Hypothalamus (tissue), 51 donors: Measurements from ENCODE around the gene HSF2BP.
"Not testable (repeated sequence)": the region's sequence is repeated elsewhere in the genome, so short reads cannot be mapped to it uniquely, and the experiment has no call there.

ENCODE experiments used
- DNase-seq, 51 donors: peaks; one replicate each; lab custom pipeline; 2025; lab: John Stamatoyannopoulos, UW

HSF2BP gene

DNA sequence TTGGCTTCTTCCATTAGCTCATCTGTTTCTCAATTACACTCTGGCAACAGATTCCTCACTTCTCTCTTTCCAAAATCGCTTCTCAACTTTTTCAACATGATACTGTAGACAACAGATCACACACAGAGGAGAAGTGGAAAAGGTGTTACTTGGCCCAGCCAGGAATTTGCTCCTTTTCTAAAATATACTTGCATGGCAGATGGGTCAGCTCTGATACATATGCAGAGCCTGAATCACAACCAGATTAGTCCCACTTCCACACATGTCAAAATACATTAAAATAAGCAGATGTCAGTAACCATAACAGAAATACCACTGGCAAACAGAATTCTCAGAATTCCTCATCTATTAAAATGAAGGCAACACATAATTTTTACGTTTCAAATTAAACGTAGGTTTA is 89.1 kb downstream of the HSF2BP start:
- DNase-seq = not testable (repeated sequence)

DNA sequence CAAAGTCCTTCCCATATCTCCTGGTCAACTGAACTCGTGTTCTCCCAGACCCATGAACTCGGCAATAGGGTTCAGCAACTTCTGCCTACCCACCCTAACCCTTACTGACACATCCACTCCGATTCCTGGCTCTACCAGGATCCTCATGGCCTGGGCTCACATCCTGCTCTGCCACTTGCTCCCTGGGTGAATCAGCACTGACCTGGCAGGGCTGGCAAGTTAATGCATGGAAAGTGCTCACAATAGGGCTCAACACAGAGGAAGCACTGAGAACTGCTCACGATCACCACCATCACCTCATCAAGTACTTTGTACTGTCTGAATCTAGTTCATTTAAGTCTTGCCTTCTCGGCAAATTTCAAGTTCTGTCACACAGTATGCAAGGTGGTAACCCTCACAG is 96.8 kb downstream of the HSF2BP start:
- not testable (repeated sequence) for DNase-seq

DNA sequence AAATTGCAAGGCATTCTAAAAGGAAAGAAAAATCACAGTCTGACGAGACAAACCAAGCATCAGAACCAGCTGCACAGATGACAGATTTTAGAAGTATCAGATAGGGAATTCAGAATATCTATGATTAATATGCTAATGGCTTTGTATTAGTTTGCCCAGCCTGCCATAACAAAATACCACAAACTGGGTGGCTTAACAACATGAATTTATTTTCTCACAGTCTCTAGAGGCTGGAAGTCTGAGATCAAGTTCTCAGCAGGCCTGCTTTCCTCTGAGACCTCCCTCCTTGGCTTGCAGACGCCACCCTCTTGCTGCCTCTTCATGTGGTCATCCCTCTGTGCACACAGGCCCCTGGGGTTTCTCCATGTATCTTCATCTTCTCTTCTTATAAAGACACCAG is 118.7 kb downstream of the HSF2BP start:
- not testable (repeated sequence) for DNase-seq

DNA sequence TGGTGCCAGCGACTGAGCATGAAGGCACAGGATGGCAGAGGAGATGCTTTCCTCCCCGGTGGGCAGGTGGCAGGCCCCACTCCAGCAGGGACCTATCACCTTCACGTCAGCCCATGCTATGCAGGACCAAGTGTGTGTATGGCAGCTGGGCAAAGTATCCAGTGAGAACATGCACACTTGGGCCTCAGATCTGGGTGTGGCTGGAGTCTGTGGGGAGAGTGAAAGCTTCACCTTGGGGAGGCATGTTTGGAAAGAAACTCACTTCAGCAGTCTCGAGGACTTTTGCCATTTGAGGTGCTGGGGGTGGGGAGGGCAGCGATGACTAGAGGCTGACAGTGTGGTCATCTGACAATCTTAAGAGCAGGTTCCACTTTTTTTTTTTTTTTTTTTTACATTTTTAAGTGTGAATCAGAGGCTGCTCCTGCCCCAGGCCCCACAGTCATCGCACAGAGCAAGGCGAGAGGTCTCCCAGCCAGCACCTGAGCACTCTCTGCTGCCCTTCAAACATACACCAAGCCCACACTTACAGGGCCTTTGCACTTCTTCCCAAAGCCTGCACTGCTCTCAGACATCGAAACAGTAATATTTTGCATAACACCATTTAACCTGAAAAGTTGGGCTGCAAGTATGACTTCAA is 136.7 kb downstream of the HSF2BP start:
- DNase-seq = not testable (repeated sequence)

DNA sequence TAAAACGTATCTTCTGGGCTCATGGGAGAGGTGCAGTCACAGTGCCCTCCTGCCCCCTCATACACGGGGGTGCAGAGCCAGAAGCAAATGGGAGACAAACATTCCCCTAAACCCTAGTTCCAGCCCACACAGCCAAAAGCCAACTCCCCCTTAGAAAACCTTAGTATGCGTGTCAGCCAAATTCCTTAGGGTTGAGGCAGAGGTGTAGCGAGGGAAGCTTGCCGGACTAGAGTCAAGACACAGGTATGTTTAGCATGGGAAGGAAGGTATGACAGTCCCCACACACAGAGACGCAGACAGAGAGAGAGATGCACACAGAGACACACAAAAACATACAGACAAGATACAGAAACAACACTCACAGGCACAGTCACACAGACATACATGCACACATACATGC is 141.6 kb downstream of the HSF2BP start:
- DNase-seq = not testable (repeated sequence)

DNA sequence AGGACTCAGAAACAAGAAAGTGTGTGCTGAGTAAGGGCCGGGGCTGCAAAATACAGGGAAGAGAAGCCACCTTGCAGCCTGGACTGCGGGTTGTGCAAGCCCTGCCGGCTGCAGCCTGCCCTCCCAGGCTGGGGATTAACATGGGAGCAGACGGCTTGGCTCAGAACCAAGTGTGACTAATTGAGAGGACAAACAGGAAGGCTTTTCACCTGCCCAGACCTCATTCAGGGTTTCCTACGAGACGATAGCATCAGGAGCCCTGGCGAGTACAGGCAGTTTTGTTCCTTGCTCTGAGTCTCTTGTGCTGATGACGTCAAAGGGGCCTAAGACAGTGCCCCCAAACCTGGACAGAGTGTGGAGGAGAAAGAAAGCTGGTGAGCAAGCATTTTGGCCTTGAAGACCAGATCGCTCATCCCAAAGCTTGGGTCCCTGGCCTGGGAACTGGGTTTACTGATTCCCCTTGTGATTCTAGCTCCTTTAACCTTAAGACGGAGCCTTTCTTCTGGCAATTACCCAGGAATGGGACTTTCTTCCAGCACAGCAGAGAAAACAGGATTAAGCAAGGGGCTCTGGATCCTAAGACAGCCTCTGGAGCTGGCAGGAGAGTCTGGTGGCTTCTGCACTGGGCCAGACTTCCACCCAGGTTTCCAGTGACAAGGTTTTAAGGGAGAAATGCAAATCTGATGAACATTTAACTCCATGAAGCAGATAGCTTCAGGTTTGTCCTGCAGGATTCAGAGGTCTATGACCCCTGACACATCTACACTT is 142.2 kb downstream of the HSF2BP start:
- not testable (repeated sequence) for DNase-seq

DNA sequence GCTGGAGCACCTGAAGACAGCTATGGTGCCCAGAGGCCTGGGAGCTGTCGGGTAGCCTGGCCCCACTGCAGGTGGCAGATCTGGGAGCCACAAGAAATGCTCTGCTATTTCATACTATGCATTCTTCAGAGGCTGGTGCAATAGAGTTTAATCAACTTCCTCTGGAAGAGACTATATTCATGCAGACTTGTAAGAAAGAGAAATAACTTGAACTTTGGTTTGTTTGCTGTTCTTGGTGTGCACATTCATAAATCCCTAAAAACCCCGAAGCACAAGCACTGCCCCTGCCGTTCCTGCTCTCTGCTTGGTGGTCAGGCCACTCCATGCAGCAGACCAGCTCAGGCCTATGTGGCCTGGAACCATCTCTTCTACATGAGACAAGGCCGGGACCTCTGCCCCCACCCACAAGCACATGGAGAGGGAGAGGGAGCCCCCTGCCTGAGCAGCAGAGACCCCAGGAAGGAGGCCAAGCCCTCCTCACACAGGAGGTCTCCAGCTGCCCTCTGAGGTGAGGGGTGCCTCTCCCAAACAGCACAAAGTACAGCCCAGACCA is 142.9 kb downstream of the HSF2BP start:
- not testable (repeated sequence) for DNase-seq

DNA sequence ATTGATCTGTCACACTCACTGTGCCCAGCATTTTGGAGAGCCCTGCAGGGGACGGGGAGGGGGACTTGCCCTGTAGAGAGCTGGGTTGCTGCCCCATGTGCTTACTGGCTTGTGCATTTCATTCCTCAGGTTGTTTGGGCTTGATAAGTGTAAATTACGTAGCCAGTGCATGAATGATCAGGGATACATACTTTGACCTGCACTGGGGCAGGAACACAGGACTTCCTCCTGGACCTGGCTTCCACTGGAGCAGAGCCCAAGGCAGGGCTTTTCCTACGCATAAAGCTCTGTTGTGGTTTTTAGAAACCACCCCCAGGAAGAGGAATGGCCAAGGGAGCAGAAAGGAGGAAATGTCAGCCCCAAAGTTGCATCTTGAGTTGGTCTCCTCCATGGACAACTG is 144.5 kb downstream of the HSF2BP start:
- DNase-seq = not testable (repeated sequence)

DNA sequence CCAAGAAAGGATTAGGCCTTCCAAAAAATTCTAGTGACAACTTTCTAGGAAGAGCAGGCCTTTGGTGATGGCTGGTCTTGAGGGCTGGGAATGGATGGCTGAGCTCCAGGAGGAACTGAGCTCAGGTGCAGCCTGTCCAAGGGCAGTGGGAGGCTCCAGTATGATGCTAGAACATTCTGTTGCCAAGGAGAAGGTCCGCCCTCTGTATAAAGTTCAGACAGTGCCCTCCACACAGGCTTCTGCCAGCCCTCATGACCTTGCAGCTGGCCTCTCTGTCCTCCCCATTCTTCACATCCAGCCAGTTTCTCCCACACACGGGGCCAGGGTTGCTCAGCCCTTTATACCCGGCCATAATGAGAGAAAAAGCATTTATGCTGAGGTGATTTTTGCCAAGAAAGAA is 146.3 kb downstream of the HSF2BP start:
- DNase-seq = not testable (repeated sequence)

DNA sequence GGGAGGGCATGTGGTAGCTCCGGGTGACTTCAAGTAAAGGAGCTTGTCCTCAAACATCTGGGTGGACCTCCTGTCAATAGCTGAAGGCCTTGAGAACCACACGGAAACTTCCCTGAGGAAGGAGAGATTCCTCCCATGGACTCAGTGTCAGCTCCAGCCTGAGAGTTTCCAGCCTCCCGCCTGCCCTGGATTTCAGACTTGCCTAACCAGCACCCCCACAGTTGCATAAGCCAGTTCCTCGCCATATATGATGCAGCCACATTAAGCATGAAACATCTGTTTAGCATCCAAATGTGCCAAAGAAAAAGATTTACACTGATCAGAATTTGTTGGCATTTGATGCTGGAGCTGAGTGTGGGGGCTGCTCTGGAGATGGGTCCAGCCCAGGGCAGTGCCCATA is 148.1 kb downstream of the HSF2BP start:
- DNase-seq = not testable (repeated sequence)

DNA sequence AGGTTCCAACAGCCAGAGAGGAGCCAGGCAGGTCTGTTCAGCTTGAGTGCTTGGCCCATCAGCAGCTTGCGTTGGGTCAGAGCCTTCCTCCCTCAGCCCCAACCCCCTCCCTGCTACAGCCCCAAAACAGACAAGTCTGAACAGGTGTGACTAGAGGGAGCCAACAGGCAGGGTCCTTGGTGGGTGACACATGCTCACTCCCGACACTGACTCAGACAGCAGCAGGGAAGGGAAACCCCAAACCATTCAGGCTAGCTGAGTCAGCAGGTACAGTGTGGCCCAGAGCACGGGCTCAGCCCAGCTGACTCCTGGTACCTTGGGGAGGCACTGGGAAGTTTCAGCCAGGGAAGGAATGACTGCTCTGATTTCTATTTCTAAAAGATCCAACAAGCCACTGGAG is 148.6 kb downstream of the HSF2BP start:
- not testable (repeated sequence) for DNase-seq

DNA sequence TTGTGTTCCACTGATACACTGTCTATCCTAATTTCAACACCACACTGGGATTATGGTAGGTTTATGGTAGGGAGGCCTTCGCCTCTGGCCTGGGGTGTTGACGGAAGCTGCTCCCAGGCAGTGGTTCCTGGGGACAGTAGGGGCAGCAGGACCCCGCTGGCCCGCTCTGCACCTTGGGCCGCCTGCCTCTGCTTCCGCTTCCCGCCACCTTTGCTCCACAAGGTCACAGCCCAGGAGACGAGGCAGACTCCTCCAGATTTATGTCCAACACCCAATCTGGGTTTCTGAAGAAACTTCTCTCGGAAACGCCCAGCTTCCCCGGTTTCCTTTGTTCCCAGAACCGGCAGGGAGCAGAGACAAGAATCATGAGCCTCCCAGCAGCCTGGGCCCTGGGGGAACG is 155.4 kb downstream of the HSF2BP start:
- not testable (repeated sequence) for DNase-seq

DNA sequence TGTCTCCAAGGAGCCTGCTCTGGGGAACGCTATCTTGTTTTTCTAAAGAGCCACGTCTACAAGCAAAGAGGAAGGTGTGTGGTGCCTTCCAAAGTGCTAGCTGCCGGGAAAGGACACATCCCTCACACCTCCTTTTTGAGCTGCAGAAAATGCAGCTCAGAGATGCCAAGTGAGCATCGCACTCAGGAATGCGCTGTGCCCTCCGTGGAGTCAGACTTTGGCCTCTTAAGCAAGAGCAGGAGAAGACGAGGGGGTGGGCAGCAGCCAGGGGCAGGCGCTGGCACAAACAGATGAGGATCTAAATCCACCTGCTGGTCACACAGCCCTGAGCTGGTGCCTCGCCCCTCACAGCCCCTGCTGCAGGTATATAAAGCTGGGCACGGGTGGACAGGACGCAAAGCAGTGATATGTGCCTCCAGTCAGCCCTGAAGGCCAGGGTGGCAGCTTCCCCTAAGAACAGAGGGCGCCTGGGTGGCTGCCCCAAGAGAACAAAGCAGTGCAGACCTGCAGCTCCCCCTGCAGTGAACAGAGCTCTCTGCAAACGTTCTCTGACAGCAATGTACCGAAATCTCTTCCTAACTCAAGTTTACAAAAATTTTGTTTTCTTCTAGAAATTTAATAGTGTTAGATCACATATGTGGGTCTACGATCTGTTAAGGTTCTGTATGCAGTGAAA is 156.1 kb downstream of the HSF2BP start:
- DNase-seq = not testable (repeated sequence)

DNA sequence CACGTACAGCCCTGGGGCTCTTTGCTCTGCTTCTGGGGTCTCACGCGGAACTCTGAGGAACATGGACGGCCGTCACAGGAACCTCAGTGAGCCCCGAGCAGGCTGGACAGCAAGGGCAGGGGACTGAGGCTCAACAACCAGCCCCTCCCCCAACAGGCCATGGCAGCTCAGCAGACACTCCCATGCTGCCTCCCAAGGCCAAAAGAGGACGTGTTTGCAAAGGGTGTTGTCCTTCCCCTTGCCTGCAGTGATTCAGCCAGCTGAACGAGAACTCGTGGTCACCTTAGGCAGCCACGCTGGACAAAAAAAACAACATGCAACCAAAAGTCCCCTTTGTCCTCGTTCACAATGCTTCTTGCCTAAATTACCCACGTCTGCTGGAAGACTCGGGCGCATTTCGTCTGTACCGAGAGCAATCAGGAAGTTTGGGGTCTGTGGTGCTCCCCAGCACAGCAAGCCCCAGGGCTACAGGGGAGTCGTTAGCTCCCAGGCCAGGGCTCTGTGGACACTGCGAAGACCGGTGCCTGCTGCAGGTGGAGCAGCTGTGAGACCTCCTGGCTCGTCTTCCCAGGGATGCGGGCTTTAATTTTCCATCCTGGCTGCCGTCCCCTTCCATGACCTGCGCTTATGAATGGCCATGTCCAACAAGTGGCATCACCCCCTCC is 156.7 kb downstream of the HSF2BP start:
- not testable (repeated sequence) for DNase-seq

DNA sequence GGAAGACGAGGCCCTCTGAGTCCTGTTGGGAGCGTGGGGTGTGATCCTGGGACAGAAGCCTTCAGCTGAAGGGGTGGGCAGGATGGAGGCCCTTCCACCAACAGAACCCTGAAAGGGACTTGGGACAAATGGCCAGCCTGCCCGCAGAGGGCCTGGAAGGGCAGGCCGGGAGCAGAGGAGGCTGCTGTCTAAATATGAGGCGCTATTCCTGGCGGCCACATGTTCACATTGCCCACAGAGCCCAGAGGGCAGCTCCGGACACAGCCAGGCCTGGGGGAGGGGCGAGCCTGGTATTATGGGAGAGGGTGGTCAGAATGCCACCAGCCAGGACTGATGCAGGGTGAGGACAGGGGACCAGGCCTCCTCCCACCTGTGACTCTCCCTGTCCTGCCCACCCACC is 160.4 kb downstream of the HSF2BP start:
- not testable (repeated sequence) for DNase-seq

DNA sequence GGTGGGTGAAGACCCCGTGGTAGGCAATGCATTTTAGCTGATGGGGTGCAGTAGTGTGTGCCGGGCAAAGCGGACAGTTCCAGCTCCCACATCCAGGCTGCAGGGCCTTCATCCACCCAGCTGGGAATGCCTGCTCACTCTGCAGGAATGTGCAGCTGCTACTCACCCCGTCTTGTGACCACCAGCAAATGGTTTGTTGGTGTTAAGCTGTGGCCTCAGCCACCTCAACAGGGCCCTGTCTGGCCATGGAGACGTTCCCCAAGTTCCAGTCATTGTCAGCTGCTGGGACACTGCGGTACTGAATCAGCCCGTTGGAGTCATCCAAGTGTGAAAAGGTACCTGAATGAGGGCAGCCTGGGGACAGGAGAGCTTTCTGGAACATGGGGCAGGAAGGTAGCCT is 161.2 kb downstream of the HSF2BP start:
- DNase-seq = not testable (repeated sequence)

DNA sequence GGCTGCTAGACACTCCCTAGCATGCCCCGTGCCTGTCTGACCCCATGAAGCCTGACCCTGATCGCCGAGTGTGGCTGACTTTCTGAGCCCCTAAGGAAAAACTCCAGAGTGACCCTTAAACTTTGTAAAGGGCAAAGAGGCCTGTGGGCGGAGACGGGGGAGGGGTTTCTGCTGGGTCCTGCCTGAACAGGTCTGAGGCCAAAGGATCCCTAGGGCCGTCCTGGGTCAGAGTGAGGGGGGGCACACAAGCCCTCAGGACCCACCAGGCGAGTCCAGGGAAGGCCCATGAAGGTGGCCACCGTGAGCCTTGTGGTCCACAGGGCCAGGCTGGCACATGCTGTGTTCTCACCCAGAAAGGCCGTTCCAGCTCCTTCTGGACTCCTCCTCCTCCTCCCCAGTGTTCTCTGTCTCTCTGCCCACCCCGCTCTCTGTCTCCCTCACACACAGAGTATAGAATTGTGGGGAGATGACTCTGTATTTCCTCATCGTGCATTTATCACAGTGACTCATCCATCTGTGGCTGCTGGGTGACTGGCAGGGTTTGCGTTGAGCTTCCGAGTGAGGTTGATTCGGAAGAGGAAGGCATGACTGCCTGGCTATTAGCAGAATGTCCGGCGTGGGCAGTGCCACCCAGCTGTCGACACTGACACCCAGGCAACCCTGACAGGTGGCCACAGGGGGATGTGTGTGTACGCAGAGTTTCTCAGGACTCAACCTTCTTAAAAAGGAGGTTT is 164.8 kb downstream of the HSF2BP start:
- not testable (repeated sequence) for DNase-seq

DNA sequence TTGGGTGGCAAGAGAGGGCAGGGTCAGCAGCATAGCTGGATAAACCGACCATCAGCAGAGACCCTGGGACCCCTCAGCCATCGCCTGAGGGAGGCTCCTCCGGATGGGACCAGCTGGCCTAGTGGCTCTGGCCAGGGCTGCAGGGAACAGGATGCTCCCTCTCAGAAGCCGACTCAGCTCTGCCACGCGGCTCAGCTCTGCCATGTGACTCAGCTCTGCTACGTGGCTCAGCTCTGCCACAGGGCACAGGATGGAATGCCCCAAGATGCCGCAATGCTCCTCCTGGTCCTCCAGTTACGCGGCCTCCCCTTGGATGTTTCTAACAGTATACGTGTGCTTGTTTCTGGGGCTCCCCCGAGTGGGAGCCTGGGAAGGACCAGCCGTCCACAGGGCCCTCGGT is 165.8 kb downstream of the HSF2BP start:
- DNase-seq = not testable (repeated sequence)

DNA sequence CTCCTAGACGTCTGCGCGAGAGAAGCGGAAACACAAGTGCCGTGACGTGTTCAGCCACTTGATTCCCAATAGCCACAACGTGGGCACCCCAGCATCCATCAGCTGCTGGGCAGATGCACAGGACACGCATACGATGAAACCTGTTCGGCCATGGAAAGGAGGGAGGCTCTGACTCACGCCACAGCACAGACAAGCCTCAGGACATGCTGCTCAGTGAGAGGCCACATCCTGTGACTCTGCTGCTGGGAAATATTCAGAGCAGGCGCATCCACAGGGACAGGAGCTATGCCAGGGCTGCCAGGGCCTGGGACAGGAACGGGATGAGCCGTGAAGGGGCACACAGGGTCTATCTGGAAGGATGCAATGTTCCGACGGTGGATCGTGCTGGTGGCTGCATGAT is 171.1 kb downstream of the HSF2BP start:
- not testable (repeated sequence) for DNase-seq

DNA sequence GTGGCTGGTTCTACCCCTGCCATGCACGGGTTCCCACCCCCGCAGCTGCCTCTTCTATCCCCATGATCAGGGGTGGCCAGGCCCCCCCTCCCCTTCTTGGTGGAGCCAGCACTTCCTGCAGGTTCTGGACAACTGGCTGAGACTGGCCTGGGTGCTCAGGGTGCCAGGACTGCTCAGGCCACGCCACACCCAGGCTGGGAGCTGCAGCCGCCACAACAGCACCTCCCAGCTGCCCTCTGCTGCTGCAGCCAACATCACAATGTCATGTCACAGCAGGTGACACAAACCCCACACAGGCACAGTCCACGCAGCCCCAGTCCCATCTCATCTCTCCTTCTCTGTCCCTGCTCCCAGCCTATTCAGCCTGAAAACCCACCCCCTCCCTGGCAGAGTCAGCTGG is 173.2 kb downstream of the HSF2BP start:
- DNase-seq = not testable (repeated sequence)
